Measurements from ENCODE around the gene TOMM6. TPM values are rescaled to one million over a fixed set of nuclear protein-coding genes. Genes with fewer than 3 reads are reported as not detected.
A peak's percentile ranks its signal among the peaks of the same experiment; 100 is the strongest.

TOMM6 gene
- total and polyA plus RNA-seq, 2 donors from 2014 or later, result 150 to 479 TPM

DNA sequence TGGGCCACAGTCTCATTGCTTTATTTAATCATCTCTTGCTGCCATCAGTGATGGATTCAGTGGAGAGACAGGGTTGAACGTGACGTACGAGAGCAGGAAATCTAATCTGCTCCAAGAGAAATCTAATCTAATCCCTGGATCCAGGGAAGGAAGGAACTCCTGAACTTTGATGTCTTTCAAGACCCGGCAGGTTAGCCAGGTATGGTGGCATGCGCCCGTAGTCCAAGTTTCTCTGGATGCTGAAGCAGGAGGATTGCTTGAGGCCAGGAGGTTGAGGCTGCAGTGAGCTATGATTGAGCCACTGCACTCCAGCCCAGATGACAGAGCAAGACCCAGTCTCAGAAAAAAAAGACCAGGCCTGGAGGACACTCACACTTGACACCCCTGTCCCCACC is 28.9 kb upstream of the TOMM6 start:
- no peaks in the 10 kb centered on the region for H3K36me3 ChIP-seq (ENCODE audit: control insufficient read depth in 2 of 3, insufficient read depth in 3 of 3, low read length in 3 of 3)
- H3K9ac ChIP-seq (ENCODE audit: low read length in 3 of 3), result no peak overlapping the region
- no peak overlapping the region for H3K4me3 ChIP-seq (ENCODE audit: low read length in 3 of 3)
- H3K27me3 ChIP-seq (ENCODE audit: control insufficient read depth, insufficient read depth, low read length), result no peaks in the 10 kb centered on the region
- no peaks in the 10 kb centered on the region for H3K9me3 ChIP-seq (ENCODE audit: control insufficient read depth in 2 of 3, insufficient read depth in 1 of 3, low read length in 3 of 3)
- H3K27ac ChIP-seq (ENCODE audit: low read depth in 2 of 2, low read length in 2 of 2), result no peak overlapping the region
- peak in 1 of 5 donors; percentile 18 for DNase-seq
- no peaks in the 10 kb centered on the region for H3K4me1 ChIP-seq (ENCODE audit: control insufficient read depth in 2 of 3, insufficient read depth in 2 of 3, low read depth in 1 of 3, low read length in 3 of 3)
- FAIRE-seq, result no peak
- intact Hi-C loops (cut with DNase I), result no loop called here
- TF ChIP-seq, protein P1, sequence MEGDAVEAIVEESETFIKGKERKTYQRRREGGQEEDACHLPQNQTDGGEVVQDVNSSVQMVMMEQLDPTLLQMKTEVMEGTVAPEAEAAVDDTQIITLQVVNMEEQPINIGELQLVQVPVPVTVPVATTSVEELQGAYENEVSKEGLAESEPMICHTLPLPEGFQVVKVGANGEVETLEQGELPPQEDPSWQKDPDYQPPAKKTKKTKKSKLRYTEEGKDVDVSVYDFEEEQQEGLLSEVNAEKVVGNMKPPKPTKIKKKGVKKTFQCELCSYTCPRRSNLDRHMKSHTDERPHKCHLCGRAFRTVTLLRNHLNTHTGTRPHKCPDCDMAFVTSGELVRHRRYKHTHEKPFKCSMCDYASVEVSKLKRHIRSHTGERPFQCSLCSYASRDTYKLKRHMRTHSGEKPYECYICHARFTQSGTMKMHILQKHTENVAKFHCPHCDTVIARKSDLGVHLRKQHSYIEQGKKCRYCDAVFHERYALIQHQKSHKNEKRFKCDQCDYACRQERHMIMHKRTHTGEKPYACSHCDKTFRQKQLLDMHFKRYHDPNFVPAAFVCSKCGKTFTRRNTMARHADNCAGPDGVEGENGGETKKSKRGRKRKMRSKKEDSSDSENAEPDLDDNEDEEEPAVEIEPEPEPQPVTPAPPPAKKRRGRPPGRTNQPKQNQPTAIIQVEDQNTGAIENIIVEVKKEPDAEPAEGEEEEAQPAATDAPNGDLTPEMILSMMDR (IDR thresholded peaks at IDR 0.05; ENCODE audit: borderline replicate concordance, extremely low read depth, insufficient read depth), result no peak

GRCh38 chr6:41759106-41759904 is 28.2 kb upstream of the TOMM6 start:
- Histone ChIP-seq H3K36me3 (ENCODE audit: control insufficient read depth in 2 of 3, insufficient read depth in 3 of 3, low read length in 3 of 3) (no peaks in the 10 kb centered on the region), H3K4me1 (ENCODE audit: control insufficient read depth in 2 of 3, insufficient read depth in 2 of 3, low read depth in 1 of 3, low read length in 3 of 3) (no peaks in the 10 kb centered on the region), H3K9me3 (ENCODE audit: control insufficient read depth in 2 of 3, insufficient read depth in 1 of 3, low read length in 3 of 3) (no peaks in the 10 kb centered on the region), H3K9ac (ENCODE audit: low read length in 3 of 3) (no peak overlapping the region), H3K4me3 (ENCODE audit: low read length in 3 of 3) (no peak overlapping the region), H3K27me3 (ENCODE audit: control insufficient read depth, insufficient read depth, low read length) (no peaks in the 10 kb centered on the region), H3K27ac (ENCODE audit: low read depth in 2 of 2, low read length in 2 of 2) (no peak overlapping the region)
- intact Hi-C loops (cut with DNase I), result no loop called here
- no peak for FAIRE-seq
- TF ChIP-seq, protein P1 (IDR thresholded peaks at IDR 0.05; ENCODE audit: borderline replicate concordance, extremely low read depth, insufficient read depth), result no peak
- DNase-seq, result peak in 1 of 5 donors; percentile 56

DNA sequence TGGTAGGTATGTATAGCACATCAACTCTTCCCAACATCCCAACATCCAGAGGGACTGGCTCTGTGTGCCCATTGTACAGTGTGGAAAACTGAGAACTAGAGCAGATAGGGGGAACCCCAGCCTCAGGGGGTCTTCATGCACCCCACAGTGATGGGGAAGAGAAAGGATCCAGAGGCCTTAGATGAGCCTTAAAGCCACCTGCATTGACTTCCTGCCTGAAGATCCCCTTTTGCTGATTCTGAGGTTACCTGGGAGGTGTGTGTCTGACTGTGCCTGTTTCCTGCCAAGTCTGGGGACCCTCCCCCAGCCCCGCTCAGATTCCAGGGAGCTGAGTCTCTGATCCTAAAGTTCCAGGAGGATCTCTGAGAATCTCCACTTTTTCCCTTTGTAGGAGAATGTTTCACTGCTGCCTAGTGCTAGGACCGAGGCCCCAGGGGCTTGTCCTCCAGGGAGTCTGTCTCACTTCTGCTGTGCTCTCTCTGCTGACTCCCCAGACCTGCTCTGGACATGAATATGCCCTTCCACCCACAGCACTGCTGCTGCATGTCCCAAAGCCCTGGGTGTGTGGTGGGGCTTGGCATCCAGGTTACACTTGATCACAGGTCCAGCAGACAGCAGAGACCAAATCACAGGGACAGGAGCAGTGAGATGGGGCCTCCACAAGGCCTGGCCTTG is 27.5 kb upstream of the TOMM6 start:
- Histone ChIP-seq H3K4me1 (ENCODE audit: control insufficient read depth in 2 of 3, insufficient read depth in 2 of 3, low read depth in 1 of 3, low read length in 3 of 3) (no peaks in the 10 kb centered on the region), H3K27ac (ENCODE audit: low read depth in 2 of 2, low read length in 2 of 2) (no peak overlapping the region), H3K9me3 (ENCODE audit: control insufficient read depth in 2 of 3, insufficient read depth in 1 of 3, low read length in 3 of 3) (no peaks in the 10 kb centered on the region), H3K36me3 (ENCODE audit: control insufficient read depth in 2 of 3, insufficient read depth in 3 of 3, low read length in 3 of 3) (no peaks in the 10 kb centered on the region), H3K9ac (ENCODE audit: low read length in 3 of 3) (no peak overlapping the region), H3K27me3 (ENCODE audit: control insufficient read depth, insufficient read depth, low read length) (no peaks in the 10 kb centered on the region), H3K4me3 (ENCODE audit: low read length in 3 of 3) (no peak overlapping the region)
- peak in 1 of 5 donors; percentile 39 for DNase-seq
- intact Hi-C loops (cut with DNase I), result no loop called here
- FAIRE-seq, result no peak
- TF ChIP-seq, protein P1 (IDR thresholded peaks at IDR 0.05; ENCODE audit: borderline replicate concordance, extremely low read depth, insufficient read depth), result no peak
